HFFc6 (cell line): ENCODE measurements around the gene ZNF83. TPM values are rescaled to one million over a fixed set of nuclear protein-coding genes. Genes with fewer than 3 reads are reported as not detected.
"Not testable (repeated sequence)": the region's sequence is repeated elsewhere in the genome, so short reads cannot be mapped to it uniquely, and the experiment has no call there.

Source experiments
- DNase-seq: peaks from one replicate; pipeline ENCODE4 v3.0.0-alpha.2; 2018
- H3K27ac Mint-ChIP-seq: 2 replicates; pipeline ENCODE4 v1.8.0; 2020; ENCODE audit warnings: mild to moderate bottlenecking, mixed read lengths
- H3K27me3 Mint-ChIP-seq: 2 replicates; pipeline ENCODE4 v1.8.0; 2021; ENCODE audit warnings: mild to moderate bottlenecking, moderate library complexity, mixed read lengths; ENCODE audit not compliant: insufficient read depth
- H3K36me3 Mint-ChIP-seq: 2 replicates; pipeline ENCODE4 v1.8.0; 2021; ENCODE audit warnings: low read depth, mixed read lengths
- H3K4me1 Mint-ChIP-seq: 2 replicates; pipeline ENCODE4 v1.8.0; 2020; ENCODE audit warnings: low read depth, mixed read lengths
- H3K4me3 Mint-ChIP-seq: 2 replicates; pipeline ENCODE4 v1.8.0; 2020; ENCODE audit warnings: mild to moderate bottlenecking, moderate library complexity, mixed read lengths
- H3K9me3 Mint-ChIP-seq: 2 replicates; pipeline ENCODE4 v1.8.0; 2020; ENCODE audit warnings: mild to moderate bottlenecking, mixed read lengths
- CTCF ChIP-seq: fragments of 200-600 bp; sonication (generic); IDR thresholded peaks from 2 replicates; pipeline ENCODE4 v1.5.0; 2021; ENCODE audit warnings: antibody characterized with exemption, mild to moderate bottlenecking
- total RNA-seq, 6 experiments: library from RNA; stranded (reverse); fragmentation: NEBNext Ultra II Directional; extraction: Animal tissue kit (Norgen Biotek cat#: 25700); gene quantifications; 2 replicates in 1 of 6; 3 replicates in 5 of 6; pipeline ENCODE4 v1.2.3, GENCODE V29; 2021

Gene ZNF83
- total RNA-seq, 6 experiments from 2014 or later = 22.8 to 31.1 (median 26.0) TPM

- peaks cover 28% of the 10 kb centered on the region for H3K4me1 Mint-ChIP-seq
- peak; percentile 11 for DNase-seq
- peak overlapping the region; percentile 86 for H3K4me3 Mint-ChIP-seq
- H3K9me3 Mint-ChIP-seq = peaks cover 31% of the 10 kb centered on the region
- peak; percentile 39; the same call in 1 of the 2 replicates for TF ChIP-seq CTCF
- not testable (repeated sequence) for H3K27me3 Mint-ChIP-seq
- peak overlapping the region; percentile 42 for H3K27ac Mint-ChIP-seq
- H3K36me3 Mint-ChIP-seq = peaks cover 54% of the 10 kb centered on the region
These were observed 36.2 kb downstream of the ZNF83 start for GRCh38 chr19:52601974-52602366.

- Mint-ChIP-seq H3K4me3 (peak overlapping the region; percentile 86), H3K9me3 (peaks cover 35% of the 10 kb centered on the region), H3K27me3 (no peaks in the 10 kb centered on the region; the same call in none of the 2 replicates), H3K4me1 (peaks cover 28% of the 10 kb centered on the region), H3K27ac (peak overlapping the region; percentile 61), H3K36me3 (peaks cover 54% of the 10 kb centered on the region)
- DNase-seq = peak; percentile 90
- TF ChIP-seq CTCF = peak; percentile 73
These were observed 36.9 kb downstream of the ZNF83 start for GRCh38 chr19:52601025-52601973.

DNA sequence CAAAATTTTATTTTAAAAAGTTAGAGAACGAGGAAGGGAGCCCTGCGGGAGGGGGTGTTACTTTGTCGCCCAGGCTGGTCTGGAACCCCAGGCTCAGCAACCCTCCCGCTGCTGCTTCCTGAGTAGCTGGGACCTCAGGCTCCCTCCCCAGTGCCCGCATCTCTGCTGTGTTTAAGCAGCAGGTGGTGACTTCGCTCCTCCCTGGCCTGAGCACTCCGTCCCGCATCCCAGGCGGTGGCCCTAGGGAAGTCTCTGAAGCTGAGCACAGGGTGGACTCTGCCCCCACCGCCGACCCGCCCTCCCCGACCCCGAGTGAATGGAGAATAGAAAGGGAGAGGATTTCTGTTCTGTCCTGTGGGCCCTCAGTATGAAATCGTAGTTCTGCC is 37.5 kb downstream of the ZNF83 start:
- no peak for DNase-seq
- Mint-ChIP-seq H3K9me3 (peaks cover 37% of the 10 kb centered on the region), H3K4me3 (peak overlapping the region; percentile 86), H3K27ac (peak overlapping the region; percentile 61), H3K36me3 (peaks cover 56% of the 10 kb centered on the region), H3K27me3 (no peaks in the 10 kb centered on the region; the same call in none of the 2 replicates), H3K4me1 (peaks cover 28% of the 10 kb centered on the region)
- no peak for TF ChIP-seq CTCF

GRCh38 chr19:52599241-52599640 is 38.9 kb downstream of the ZNF83 start:
- no peak overlapping the region for H3K27ac Mint-ChIP-seq
- no peaks in the 10 kb centered on the region; the same call in none of the 2 replicates for H3K27me3 Mint-ChIP-seq
- no peak overlapping the region for H3K4me3 Mint-ChIP-seq
- peaks cover 38% of the 10 kb centered on the region for H3K9me3 Mint-ChIP-seq
- no peak for TF ChIP-seq CTCF
- peaks cover 55% of the 10 kb centered on the region for H3K36me3 Mint-ChIP-seq
- no peak for DNase-seq
- H3K4me1 Mint-ChIP-seq = peaks cover 28% of the 10 kb centered on the region

DNA sequence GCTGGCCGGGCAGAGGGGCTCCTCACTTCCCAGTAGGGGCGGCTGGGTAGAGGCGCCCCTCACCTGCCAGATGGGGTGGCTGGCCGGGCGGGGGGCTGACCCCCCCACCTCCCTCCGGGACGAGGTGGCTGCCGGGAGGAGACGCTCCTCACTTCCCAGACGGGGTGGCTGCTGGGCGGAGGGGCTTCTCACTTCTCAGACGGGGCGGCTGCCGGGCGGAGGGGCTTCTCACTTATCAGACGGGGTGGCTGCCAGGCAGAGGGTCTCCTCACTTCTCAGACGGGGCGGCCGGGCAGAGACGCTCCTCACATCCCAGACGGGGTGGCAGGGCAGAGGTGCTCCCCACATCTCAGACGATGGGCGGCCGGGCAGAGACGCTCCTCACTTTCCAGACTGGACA is 44.7 kb downstream of the ZNF83 start:
- not testable (repeated sequence) for H3K27ac Mint-ChIP-seq, H3K4me1 Mint-ChIP-seq, H3K4me3 Mint-ChIP-seq, DNase-seq, H3K27me3 Mint-ChIP-seq
- Mint-ChIP-seq H3K36me3 (peaks cover 73% of the 10 kb centered on the region), H3K9me3 (peaks cover 42% of the 10 kb centered on the region)

DNA sequence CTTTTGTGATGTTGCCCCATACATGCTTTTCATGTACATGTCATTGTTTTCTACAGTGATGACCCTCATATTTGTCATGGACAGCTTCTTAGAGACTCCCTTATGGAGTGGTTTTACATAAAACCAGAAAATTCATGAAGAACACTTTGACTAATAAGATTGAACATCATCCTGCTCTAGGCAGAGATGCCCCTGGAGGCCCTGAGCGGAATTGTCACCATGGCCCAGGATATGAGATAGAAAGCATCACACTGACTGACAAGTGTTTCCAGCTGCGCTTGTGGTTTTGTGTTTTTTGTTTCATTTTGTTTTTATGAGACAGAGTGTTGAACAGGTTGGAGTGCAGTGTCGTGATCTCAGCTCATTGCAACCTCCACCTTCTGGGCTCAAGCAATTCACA is 45.9 kb downstream of the ZNF83 start:
- H3K9me3 Mint-ChIP-seq = peaks cover 31% of the 10 kb centered on the region
- H3K4me1 Mint-ChIP-seq = no peaks in the 10 kb centered on the region
- H3K27ac Mint-ChIP-seq = no peak overlapping the region
- TF ChIP-seq CTCF = no peak
- DNase-seq = no peak
- H3K4me3 Mint-ChIP-seq = no peak overlapping the region
- peaks cover 2% of the 10 kb centered on the region for H3K27me3 Mint-ChIP-seq
- H3K36me3 Mint-ChIP-seq = peaks cover 71% of the 10 kb centered on the region
